HPDE6-E6E7 (cell line): ENCODE measurements around the gene SECISBP2.
"Not testable (repeated sequence)": the region's sequence is repeated elsewhere in the genome, so short reads cannot be mapped to it uniquely, and the experiment has no call there.

Experiments
- DNase-seq: peaks from one replicate; pipeline ENCODE4 v3.0.0; 2011; ENCODE audit warnings: missing footprints; ENCODE audit errors: extremely low spot score

SECISBP2 gene

DNA sequence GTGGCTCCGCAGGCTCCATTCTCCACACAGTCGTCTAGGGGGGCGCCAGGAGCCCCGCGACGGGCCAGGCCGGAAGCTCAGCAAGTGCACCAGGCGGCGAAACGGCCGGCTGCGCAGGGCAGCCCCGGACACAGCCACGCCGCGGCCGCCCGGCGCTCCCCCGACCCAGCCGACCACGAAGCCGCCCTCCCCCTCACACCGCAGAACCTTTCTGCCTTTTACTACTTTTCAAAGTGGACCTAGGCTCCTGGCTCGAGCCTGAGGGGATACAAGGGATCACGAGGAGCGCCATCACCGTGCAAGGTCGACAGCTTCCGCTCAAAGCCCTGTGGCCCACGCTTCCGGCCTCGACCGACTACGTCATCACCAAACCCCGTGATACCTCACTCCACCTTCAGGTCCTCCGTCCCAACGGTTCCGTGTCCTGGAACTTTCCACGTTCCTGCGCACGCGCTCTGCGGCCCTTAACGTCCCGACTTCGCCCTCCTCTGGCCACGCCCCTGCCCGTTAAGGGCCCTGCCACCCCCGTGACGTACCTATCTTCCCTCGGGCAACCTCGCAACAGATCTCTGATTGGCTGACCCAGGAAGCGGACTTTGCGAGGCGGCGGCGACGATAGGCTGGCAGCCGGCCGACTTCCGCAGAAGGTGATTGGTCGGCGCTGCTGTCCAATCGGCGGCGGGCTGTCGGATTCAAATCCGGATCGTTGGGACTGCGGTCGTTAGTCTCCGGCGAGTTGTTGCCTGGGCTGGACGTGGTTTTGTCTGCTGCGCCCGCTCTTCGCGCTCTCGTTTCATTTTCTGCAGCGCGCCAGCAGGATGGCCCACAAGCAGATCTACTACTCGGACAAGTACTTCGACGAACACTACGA lies 7.6 kb upstream of the SECISBP2 start, which contains the start of gene CKS2:
CKS2 (plus strand) TSS at position 721 of the 871 bp plus-strand sequence; CDS start at position 819, 98 bp downstream.
- DNase-seq: peak; percentile 97

DNA sequence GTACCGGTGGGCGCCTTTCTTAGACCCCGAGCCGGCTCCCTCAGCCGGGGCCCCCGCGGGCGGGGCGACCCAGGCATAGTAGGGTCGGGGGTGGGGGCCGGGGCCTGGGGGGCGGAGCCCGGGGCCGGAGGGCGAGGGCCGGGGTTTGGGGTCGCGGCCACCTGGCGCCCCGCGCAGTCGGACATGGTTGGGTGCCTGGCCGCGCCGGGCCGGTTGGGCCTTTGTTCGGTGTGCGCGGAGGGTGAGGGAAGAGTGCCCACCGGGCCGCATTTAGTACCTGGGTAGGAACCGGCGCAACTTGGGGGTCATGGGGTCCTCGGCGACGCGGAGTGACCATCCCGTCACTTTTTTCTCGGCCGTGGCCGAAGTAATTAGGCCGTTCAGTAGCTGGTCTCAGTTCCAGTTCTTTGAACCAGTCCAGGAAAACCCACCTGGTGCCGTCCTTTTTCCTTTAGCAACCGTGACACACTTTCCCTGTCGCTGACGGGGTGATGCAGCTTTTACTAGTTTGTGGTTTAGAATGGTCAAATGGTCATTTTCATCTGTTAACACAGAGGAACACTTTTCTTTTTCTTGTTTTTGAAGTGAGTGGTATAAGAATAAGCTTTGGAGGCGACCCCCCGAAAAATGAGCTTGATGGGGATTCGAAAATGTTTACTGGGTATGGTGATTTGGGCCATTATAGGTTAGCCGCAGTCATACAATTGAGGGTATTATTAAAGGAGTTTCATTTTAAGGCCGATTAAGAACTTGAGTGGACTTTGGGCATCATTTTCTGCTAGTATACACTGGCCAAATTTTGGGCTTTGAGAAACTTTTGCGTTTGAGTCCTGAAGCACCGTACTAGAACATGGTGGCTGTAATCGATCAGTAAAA lies 6.7 kb upstream of the SECISBP2 start:
- no peak for DNase-seq

DNA sequence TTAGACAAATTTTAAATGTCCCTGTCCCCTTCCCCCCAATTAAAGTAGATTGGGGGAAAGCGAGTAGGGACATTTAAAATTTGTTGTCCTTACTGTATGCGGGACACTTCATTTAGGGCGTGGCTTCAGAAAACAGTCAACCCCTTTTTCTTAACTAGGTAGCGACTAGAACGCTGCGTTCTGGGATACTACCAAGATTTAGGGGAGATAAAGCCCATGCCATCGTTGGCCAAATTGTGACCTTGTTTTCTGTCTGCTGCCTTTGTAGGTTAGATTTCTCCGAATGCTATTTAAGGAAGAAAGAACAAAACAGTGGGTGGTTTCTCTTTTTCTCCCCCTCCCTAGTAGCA lies 6.1 kb upstream of the SECISBP2 start:
- DNase-seq: no peak

GRCh38 chr9:89313842-89314241 lies 4.5 kb upstream of the SECISBP2 start:
- DNase-seq: no peak

- DNase-seq: no peak
Measured at GRCh38 chr9:89314955-89315354, 3.3 kb upstream of the SECISBP2 start.

DNA sequence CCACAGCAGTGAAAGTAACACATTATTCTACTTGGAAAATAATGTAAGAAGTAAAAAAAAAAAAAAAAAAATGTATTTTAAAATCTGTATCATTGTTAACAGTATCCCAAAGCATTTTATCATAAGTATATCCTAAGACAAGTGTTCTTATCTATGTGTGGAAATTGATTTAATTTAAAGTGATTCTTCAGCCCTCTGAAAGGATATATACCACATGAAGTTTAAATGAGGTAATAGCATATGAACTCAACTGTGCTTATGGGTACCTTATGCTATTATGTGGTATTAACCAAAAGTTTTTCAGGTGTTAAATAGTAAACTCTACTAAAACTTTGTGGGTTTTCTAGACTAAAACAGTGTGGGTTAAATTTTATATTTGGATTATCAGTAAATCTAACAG lies 2.8 kb upstream of the SECISBP2 start:
- DNase-seq: no peak

DNA sequence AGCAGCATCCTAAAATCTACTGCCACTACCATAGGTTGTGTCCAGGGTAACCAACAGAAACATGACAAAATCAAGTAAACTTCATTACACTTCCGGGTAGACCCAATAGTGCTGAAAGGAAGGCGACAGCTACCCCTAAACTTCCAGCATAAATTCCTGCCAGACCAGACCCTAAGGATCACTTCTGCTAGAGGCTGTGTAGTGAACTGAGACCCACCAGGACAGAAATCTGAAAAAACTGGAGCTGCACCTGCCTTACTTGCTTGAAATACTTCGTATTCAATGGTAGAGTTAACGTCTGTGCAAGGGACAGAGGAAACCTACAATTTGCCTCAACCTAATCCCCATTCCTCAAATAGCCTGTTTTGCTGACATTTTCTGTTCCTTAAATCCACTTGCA lies 1.0 kb upstream of the SECISBP2 start:
- DNase-seq: no peak

- DNase-seq: no peak
Measured at GRCh38 chr9:89319015-89319905, 960 bp downstream of the SECISBP2 start.

DNA sequence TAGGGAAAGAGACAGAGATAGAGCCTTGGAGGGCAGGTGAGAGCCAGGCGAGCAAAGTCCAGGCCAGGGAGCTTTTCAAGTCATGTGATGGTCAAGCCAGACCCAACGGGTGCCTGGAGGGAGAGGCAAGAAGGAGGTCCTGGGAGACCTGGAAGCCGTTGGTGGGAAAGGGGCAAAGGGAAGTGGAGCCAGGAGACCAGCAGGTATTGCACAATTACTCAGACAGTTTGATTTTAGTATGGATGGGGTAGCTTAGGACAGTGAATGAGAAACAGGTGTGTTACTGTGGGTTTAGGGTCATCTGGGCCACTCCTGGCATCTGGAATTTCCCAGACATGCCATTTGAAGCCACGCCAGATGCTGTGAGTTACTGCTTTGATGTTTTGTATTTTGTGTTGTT lies 5.1 kb downstream of the SECISBP2 start:
- no peak for DNase-seq

- no peak for DNase-seq
Measured at GRCh38 chr9:89325733-89326132, 7.4 kb downstream of the SECISBP2 start.

- no peak for DNase-seq
Measured at GRCh38 chr9:89328064-89328463, 9.8 kb downstream of the SECISBP2 start.

DNA sequence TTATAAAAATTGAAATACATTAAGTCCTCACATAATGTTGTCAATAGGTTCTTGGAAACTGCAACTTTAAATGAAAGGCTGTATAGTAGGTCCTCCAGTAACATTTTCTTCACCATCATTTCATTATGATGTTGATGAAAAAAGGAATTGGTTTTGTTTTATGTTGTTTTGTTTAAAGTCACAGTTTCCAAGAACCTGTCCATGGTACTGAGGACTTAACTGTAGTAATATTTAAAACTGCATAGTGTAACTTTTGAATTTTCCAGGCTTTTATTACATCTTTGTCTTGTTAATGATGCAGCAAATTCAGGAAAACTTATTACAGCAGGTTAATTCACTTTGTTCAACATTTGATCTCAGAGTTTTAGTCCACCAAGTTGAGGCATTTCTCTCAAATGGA lies 11.6 kb downstream of the SECISBP2 start:
- DNase-seq: no peak

DNA sequence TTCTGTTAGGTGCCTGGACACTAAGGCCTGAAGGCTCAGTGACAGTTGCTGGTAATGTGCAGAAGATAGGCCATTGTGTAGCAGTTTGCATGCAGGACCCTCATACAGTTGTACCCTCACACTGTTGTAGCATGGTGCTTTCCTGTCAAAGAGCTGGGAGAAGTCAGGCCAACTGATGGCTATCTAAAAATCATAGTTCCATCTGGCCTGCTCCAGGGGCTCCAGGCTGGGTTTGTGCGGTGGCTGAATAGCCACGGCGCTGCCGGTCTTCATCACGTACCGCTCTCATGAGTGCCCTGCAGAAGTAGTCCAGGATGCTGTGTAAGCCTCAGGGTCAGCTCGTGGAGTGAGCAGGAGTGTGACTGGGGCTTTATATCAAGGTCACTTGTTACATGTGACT lies 12.2 kb downstream of the SECISBP2 start:
- no peak for DNase-seq

DNA sequence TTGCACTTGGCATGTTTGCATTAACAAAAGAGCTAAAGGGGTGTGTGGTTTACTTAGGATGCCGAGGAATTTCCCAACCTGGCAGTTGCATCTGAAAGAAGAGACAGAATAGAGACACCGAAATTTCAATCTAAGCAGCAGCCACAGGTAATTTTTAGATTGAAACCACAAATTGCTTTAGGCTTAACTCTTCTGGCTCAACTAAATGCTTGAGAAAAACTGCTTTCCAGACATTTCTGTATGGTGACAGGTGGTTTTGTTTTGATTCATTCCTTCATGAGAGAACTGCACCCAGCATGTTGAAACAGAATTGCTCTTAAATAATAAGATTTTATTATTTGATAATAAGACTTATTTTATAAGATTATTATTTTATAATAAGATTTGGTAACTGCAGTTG lies 21.5 kb downstream of the SECISBP2 start:
- DNase-seq: no peak

GRCh38 chr9:89340332-89340731 lies 22.0 kb downstream of the SECISBP2 start:
- no peak for DNase-seq

- no peak for DNase-seq
Measured at GRCh38 chr9:89342213-89342612, 23.9 kb downstream of the SECISBP2 start.

DNA sequence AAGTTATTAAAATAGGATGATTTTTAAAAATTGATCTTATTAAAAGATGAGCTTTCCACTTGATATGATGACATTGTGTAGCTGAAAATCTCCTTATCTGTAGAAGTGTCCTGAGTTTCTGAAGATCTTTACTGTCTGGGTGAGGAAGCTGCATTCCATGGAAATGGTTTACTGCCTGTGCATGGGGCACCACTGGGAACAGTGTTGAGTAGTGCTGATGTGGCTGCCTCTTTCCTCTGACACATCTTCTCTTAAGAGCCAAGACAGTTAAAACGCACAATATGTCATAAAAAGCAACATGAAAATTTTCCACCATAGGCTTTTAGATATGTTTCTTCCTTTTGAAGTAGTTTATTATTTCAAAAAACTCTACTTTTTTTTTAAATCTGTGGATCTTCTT lies 24.6 kb downstream of the SECISBP2 start:
- no peak for DNase-seq

DNA sequence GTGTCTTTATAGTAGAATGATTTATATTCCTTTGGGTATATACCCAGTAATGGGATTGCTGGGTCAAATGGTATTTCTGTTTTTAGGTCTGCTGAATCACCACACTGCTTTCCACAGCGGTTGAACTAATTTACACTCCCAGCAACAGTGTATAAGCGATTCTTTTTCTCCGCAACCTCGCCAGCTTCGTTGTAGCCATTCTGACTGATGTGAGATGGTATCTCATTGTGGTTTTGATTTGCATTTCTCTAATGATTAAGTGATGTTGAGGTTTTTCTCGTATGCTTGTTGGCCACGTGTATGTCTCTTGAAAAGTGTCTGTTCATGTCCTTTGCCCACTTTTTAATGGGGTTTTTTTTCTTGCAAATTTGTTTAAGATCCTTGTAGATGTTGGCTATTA lies 25.5 kb downstream of the SECISBP2 start:
- not testable (repeated sequence) for DNase-seq

- DNase-seq: no peak
Measured at GRCh38 chr9:89345476-89345875, 27.2 kb downstream of the SECISBP2 start.

DNA sequence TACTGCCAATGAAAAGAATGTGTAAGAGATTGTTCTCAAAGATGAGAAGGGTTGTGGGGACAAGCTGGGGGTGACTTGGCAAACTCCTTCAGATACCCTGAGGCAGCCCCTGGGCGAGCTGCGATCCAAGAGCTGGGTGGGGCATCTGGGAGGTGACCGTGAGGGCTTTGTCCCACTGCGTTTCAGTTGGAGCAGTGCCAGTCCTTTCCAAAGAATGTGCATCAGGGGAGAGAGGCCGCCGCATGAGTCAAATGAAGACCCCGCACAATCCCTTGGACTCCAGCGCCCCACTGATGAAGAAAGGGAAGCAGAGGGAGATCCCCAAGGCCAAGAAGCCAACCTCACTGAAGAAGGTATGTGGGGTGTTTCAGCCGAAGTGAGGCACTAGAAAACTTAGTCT lies 28.4 kb downstream of the SECISBP2 start:
- no peak for DNase-seq

DNA sequence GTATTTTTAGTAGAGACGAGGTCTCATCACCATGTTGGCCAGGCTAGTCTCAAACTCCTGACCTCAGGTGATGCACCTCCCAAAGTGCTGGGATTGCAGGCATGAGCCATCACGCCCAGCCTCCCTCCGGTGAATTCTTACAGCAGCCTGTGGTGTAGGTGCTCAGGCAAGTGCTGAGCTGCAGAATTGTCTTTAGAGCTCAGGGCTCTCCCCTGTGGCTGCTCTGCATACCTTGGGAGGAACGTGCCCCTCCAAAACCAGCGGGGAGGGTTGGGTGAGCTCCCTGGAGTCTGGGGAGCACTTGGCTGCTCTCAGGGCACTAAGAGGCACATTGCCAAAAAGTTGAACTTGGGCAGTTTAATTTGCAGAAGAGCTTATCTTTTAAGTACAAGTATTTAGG lies 29.4 kb downstream of the SECISBP2 start:
- DNase-seq: no peak

GRCh38 chr9:89349607-89350006 lies 31.3 kb downstream of the SECISBP2 start:
- DNase-seq: no peak
